GM21381 (cell line): ENCODE results near the gene E2F8.

Experiments
- ATAC-seq: cut with Tn5 transposase; IDR thresholded peaks from one replicate; pipeline ENCODE4 v1.9.1; 2021; ENCODE audit warnings: mild to moderate bottlenecking, moderate library complexity; ENCODE audit not compliant: unreplicated experiment

Gene E2F8

GRCh38 chr11:19191530-19192169, 49.1 kb downstream of the E2F8 start:
- ATAC-seq: no peak

GRCh38 chr11:19187833-19188258, 52.9 kb downstream of the E2F8 start:
- ATAC-seq: no peak

DNA sequence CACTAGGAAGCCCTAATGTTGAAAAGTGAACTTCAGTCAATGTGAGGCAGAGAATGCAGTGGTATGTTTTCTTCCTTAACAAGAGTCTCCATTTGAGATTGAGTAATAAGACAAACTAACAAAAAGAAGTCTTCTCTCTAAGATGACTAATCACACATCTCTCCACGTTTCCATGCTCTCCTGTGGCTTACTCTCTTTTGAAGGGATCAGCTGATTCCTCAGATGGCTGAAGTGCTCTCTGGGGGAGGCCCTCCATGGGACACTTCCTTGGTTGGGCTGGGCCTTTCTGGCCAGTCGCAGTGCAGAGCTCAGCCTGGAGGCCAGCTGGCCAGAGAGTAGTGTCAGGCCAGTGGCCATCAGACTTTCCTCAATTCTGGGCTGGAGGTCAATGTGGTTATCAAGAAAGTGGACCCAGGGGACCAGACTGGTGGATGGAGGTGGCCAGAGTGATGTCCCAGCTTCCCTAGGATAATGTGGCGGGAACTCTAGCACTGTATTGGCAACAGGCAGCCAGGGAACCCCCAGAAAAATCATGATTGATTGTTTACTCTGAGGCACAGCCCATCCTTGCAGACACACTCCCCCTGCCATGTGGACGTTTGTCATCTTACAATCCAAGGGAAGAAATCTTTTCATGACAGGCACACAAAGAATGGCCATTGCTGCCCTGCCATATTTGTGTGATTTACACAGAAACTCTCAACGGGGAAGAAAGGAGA, 53.5 kb downstream of the E2F8 start:
- ATAC-seq: no peak

GRCh38 chr11:19185516-19186052, 55.2 kb downstream of the E2F8 start:
- no peak for ATAC-seq

- ATAC-seq: no peak
Measured at GRCh38 chr11:19185036-19185435, 55.7 kb downstream of the E2F8 start.

GRCh38 chr11:19183646-19184045, 57.1 kb downstream of the E2F8 start:
- no peak for ATAC-seq

DNA sequence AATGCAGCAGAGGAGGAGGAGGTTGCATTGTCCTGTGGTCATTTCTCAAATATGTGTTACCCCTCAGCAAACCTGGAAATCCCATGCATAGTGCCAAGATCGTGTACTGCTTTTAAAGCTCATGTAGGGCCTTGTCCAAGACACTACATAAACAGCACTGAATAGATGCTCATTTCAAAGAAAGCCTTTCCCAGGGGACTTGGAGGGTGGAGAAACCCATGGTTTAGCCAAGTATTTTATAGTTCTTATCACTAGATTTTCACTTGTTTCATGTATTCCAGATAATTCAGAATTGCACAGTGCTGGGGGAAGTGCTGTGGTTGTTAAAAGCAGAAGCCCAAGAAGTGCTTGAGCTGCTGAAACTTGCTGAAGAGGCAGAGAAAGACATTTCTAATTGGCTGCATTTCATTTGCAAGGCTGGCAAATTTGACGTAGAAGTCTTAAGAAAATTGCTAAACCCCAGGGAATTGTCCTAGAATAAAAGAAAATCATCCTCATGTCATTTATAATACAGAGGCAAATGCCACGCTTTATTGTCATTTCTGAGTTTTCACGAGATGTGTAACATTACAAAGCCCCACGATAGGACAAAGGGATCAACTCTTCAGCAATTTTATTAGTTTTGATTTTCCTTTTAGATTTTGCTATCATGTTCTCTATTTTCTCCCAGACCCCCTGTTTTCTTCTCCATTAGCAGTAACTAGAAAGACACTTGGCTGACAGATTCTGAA, 59.0 kb downstream of the E2F8 start:
- ATAC-seq: no peak

DNA sequence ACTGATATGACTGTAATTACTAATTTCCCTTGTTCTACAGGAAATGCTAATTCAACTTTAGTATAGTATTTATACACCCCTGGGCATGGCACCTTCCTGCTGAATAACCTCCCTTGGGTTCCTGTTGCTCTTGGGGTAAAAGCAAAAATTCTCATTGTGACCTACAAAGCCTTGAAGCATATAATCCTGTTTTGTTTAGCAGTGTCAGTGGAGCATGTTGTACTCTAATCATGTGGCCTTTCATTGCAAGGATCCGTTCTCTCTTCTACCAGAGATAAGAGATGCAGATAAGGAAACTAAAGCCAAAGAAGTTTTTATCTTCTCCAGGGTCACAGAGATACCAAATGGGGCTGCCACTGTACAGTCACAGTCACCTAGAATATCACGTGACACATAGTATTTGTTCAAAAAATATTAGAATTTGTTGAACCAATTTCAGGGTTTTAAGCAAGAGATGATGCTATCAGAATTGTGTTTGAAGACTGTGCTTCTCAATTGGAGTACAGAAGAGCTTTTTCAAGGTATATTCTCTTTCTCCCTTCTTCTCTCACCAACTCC, 64.0 kb downstream of the E2F8 start:
- no peak for ATAC-seq
